Kidney epithelial cell (primary cell): Measurements from ENCODE around the gene RAB40C. TPM values are rescaled to one million over a fixed set of nuclear protein-coding genes. Genes with fewer than 3 reads are reported as not detected.
"Not testable (repeated sequence)": the region's sequence is repeated elsewhere in the genome, so short reads cannot be mapped to it uniquely, and the experiment has no call there.

Experiments
- DNase-seq: peaks from one replicate; pipeline ENCODE4 v3.0.0-alpha.2; 2010; ENCODE audit warnings: low read depth
- H3K27me3 ChIP-seq: 2 replicates; pipeline ENCODE4 v1.6.0; 2011; ENCODE audit warnings: low read length; ENCODE audit not compliant: control insufficient read depth, insufficient read depth
- H3K36me3 ChIP-seq: 2 replicates; pipeline ENCODE4 v1.5.1; 2011; ENCODE audit warnings: low read length; ENCODE audit not compliant: control insufficient read depth, insufficient read depth
- H3K4me3 ChIP-seq: 2 replicates; pipeline ENCODE4 v1.5.1; 2011; ENCODE audit warnings: low read depth, mild to moderate bottlenecking, control low read depth, low read length
- CTCF ChIP-seq: IDR thresholded peaks from 2 replicates; pipeline ENCODE4 v1.5.1; 2011; ENCODE audit warnings: mild to moderate bottlenecking, moderate library complexity, low read length, control low read depth, inconsistent platforms; ENCODE audit not compliant: insufficient read depth, poor library complexity, severe bottlenecking
- total RNA-seq: library from RNA; depleted of rRNA; stranded (reverse); fragments of >200 nt; gene quantifications from 2 replicates; pipeline ENCODE4 v1.2.3, GENCODE V29; 2015

Gene RAB40C
- total RNA-seq, 1 donor from 2014 or later = 16.5 TPM

DNA sequence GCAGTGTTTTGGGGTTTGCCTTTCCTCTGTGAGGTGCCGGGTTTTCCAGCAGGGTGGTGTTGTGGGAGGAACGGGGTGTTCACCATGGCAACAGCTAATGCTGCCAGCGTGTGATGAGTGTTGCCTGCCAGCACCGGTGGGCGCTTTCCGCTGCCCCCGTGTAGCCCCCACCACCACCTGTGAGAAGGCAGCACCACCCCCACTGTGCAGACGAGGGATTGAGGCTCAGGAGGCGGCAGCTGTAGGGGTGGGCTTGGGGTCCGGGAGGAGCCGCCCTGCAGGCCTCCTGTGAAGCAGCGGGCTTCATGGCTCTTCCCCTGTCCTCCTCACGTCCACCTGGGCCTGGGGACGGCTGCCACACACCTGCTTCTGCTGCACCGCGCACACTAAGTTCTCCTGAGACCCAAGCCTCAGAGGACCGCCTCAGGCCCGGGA, 5.2 kb downstream of the RAB40C start:
- no peak for TF ChIP-seq CTCF
- Histone ChIP-seq H3K4me3 (no peak overlapping the region), H3K36me3 (no peaks in the 10 kb centered on the region), H3K27me3 (no peaks in the 10 kb centered on the region)
- no peak for DNase-seq

GRCh38 chr16:595942-596735, 6.3 kb downstream of the RAB40C start:
- no peak for DNase-seq

DNA sequence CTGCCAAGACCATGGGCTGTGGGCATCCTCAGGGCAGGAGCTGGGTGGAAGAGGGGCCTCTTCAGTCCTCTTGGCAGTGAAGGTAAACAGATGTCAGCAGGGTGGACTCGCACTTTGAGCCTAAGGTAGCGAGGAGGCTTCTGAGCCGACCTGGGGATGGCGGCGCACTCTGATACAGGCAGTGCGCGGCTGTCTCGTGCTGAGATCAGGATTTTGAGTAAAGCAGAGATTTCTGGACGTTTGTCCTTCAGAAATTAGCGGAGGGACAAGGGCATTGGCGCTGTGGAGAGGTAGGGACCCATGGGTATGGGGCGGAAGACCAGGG, 6.8 kb downstream of the RAB40C start:
- no peak for TF ChIP-seq CTCF
- no peak for DNase-seq
- no peak overlapping the region for H3K4me3 ChIP-seq
- no peaks in the 10 kb centered on the region for H3K27me3 ChIP-seq
- H3K36me3 ChIP-seq = no peaks in the 10 kb centered on the region

More at GRCh38 chr16:595942-596735, 6.3 kb downstream of the RAB40C start:
- Histone ChIP-seq H3K36me3 (no peaks in the 10 kb centered on the region), H3K27me3 (no peaks in the 10 kb centered on the region), H3K4me3 (no peak overlapping the region)
- TF ChIP-seq CTCF = no peak

DNA sequence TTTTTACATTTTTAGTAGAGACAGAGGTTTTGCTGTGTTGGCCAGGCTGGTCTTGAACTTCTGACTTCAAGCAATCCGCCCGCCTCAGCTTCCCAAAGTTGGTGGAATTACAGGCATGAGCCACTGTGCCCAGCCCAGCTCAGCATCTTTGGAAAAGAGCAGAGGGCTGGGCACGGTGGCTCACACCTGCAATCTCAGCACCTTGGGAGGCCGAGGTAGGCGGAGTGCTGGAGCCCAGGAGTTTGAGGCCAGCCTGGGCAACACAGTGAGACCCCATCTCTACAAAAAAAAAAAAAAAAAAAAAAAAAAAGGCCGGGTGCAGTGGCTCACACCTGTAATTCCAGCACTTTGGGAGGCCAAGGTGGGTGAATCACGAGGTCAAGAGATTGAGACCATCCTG, 7.8 kb downstream of the RAB40C start:
- DNase-seq, H3K4me3 ChIP-seq, H3K36me3 ChIP-seq, H3K27me3 ChIP-seq: not testable (repeated sequence)

DNA sequence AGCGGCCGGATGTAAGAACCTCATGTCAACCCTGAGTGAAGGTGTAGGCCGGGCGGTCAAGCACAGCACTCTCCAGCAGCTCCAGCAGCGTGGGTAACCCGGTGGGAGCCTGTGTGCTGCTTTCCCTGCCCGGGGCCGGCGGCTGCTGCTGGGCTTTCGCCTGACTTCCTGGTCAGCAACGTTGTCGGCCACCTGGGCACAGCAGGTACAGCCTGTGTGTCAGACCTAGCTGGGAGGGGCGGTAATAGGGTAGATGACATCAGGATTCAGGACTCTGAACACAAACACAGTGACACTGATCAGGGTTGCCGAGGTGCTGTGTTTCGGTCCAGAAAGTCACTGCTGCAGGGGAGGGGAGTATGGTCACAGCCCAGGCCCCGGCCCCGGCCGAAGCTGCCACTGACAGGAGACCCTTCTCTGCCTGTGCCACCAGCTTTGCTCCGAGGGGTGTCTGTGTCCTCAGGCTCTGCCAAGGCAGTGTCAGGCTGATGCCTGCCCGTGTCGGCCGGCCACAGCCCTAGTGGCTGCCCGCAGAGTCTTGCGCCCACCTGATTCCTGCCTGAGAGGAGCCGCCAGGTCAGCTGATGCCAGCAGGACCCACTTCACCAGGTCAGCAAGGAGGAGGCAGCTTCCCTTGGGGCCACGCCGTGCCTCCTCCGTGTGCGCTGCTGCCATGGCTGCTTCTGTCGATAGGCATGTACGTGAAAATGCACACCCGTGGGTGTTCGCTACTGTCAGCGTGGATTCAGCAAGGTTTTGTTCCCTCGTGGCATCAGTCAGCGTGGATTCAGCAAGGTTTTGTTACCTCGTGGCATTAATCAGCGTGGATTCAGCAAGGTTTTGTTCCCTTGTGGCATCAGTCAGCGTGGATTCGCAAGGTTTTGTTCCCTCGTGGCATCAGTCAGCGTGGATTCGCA, 9.2 kb downstream of the RAB40C start:
- no peak for TF ChIP-seq CTCF
- H3K27me3 ChIP-seq = no peaks in the 10 kb centered on the region
- no peak overlapping the region for H3K4me3 ChIP-seq
- no peaks in the 10 kb centered on the region for H3K36me3 ChIP-seq
- no peak for DNase-seq

DNA sequence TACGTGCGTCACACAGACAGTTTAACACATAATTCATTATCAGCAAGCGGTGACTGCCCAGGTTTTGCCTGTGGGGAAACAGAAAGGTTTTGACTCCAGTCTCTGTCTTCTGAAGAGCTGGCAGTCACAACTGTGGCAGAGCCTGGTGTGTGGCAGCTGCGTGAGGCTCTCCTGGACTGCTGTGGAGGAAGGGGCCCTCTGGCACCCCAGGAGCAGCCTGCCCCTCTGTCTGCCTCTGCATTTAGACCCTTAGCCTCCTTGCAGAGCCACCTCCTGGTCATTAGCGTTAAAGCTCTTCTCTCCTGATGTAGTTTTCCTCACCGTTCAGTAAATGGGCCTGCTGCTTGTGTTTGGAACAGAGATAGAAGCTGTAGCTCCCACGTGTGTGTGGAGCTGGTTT, 10.9 kb downstream of the RAB40C start:
- Histone ChIP-seq H3K4me3 (no peak overlapping the region), H3K36me3 (no peaks in the 10 kb centered on the region), H3K27me3 (no peaks in the 10 kb centered on the region)
- DNase-seq = no peak
- peak; percentile 36 for TF ChIP-seq CTCF
